GM10266 (cell line): Measurements from ENCODE around the gene OCSTAMP.

ENCODE experiments used
- DNase-seq: peaks from one replicate; pipeline ENCODE4 v3.0.0; 2012; ENCODE audit errors: extremely low spot score
- CTCF ChIP-seq: IDR thresholded peaks from 2 replicates; pipeline ENCODE4 v1.5.1; 2012; ENCODE audit warnings: mild to moderate bottlenecking, low read depth; ENCODE audit not compliant: control insufficient read depth, insufficient read depth; ENCODE audit errors: missing control alignments

Gene OCSTAMP

DNA sequence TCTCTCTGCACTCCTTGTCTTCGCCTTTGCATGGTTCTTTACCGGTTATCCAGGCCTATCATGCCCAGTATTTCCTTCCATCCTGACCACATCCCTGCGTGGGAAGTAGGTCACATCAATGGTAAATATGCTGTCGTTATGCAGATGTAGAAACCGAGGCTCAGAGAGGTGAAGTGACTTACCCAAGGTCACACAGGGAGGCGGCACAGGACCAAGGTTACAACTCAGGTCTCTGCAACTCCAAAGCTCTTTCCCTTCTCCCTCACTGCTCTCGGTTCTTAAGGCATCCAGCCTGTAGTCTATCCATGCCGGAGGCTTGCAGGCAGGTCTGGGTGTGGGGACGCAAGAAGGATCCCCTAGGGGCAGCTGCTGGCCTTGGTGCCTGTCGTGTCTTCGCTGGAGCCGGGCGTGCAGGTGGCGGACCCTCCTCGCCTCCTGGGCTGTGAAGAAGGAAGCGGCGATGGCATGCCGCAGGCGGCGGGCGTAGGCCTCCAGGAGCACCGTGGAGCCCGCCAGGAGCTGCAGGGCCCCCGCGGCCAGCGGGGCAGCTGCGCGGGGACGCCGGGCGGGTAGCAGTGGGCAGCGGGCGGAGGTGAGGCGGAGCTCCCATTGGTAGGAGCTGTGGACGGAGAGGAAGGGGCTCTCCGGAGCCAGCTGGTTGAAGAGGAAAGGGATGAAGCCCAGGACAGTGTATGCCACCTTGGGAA, 9.1 kb downstream of the OCSTAMP start:
- TF ChIP-seq CTCF = no peak
- DNase-seq = no peak

DNA sequence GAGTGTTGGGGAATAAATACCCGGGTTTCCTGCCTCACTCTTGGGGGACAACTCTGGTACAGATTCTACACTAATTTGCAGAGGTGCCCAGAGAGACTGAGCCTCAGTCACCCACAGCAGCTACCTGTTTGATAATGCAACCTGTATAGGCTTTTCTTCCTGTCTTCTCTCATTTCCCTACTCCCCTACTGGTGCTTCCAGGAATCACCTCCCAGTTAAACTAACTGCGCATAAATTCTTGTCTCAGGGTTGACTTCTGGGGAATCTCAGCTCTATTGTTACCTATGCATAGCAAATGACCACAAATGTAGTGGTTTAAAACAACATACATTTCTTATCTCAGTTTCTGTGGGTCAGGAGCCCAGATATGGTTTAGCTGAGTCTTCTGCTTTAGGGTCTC, 11.3 kb downstream of the OCSTAMP start:
- DNase-seq = no peak
- no peak for TF ChIP-seq CTCF

- DNase-seq = no peak
Measured at GRCh38 chr20:46530640-46531039, 19.8 kb downstream of the OCSTAMP start.

GRCh38 chr20:46523696-46524328, 26.6 kb downstream of the OCSTAMP start:
- DNase-seq = no peak
- TF ChIP-seq CTCF = no peak

More at GRCh38 chr20:46530640-46531039, 19.8 kb downstream of the OCSTAMP start:
- TF ChIP-seq CTCF = no peak

DNA sequence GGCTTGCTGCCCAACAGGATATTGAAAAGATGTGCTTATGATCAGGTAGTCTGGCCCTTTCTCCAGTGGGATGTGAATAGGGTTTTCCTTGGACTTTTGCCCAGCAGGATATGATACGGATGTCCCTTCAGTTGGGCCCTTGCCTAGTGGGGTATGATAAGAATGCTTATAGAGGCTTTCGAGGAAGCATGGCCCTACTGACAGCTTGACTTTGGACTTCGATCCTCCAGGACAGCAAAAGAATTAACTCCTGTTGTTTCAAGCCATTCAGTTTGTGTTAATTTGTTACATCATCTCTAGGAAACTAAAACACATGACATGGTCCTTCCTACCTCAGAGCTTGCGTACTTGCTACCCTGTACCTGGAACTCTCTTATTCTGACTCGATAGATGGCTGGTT, 27.3 kb downstream of the OCSTAMP start:
- TF ChIP-seq CTCF = no peak
- no peak for DNase-seq

DNA sequence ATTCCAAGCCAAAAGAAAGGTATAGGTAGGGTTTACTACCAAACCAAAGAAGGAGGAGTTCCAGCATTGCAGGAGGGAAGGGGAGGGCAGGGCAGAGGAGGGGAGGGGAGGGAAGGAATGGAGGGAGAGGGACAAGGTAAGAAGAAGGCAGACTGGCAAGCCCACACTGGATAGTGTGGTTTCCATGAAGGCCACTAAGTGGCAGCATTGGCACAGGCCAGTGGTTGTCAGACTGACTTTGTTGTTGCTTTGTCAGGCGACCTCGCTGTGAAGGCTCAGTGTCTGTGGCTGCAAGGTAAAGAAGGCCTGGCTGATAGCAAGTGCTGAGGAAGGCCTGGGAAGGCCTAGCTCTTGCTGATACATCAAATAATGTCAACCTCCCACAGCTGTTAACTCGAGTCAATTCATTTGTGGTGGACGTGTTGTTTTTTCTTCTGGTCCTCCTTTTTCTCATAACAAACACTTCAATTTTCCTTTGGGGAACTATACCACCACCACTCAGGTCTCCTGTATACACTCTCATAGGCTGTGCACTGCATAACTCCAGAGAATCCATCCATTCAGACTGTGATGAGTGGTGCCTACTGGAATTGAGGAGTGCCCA, 29.4 kb downstream of the OCSTAMP start:
- DNase-seq = peak; percentile 69

More for the DNA sequence above, 29.4 kb downstream of the OCSTAMP start:
- TF ChIP-seq CTCF = peak; percentile 77
